Liver (tissue), 9 donors: Measurements from ENCODE around the gene SOX8. TPM values are rescaled to one million over a fixed set of nuclear protein-coding genes. Genes with fewer than 3 reads are reported as not detected.

Experiments
- DNase-seq: peaks from one replicate; pipeline ENCODE4 v3.0.0-alpha.2; 2017; ENCODE audit warnings: low spot score
- H3K27ac ChIP-seq, 2 donors: one replicate each; pipeline ENCODE4 v1.7.0; 2013; ENCODE audit warnings: inconsistent platforms in 2 of 2, low read length in 2 of 2, control low read depth in 1 of 2, low read depth in 1 of 2, mild to moderate bottlenecking in 1 of 2
- H3K27me3 ChIP-seq, 4 donors: one replicate each; pipeline versions ENCODE4 v1.6.1 to v1.7.0; 2013; ENCODE audit warnings: low read length in 3 of 4, inconsistent platforms in 1 of 4, mild to moderate bottlenecking in 1 of 4, moderate library complexity in 1 of 4; ENCODE audit not compliant: control insufficient read depth in 4 of 4, insufficient read depth in 4 of 4
- H3K36me3 ChIP-seq, 4 donors: one replicate each; pipeline versions ENCODE4 v1.6.1 to v1.7.0; 2013; ENCODE audit warnings: low read length in 3 of 4, mild to moderate bottlenecking in 3 of 4, low read depth in 1 of 4, moderate library complexity in 1 of 4; ENCODE audit not compliant: control insufficient read depth in 4 of 4, insufficient read depth in 3 of 4
- H3K4me1 ChIP-seq, 4 donors: one replicate each; pipeline versions ENCODE4 v1.6.1 to v1.7.0; 2013; ENCODE audit warnings: low read length in 3 of 4, mild to moderate bottlenecking in 3 of 4, moderate library complexity in 1 of 4; ENCODE audit not compliant: control insufficient read depth in 4 of 4, insufficient read depth in 4 of 4
- H3K4me3 ChIP-seq, 3 donors: one replicate each; pipeline versions ENCODE4 v1.6.1 to v1.7.0; 2013; ENCODE audit warnings: low read length in 3 of 3, control low read depth in 1 of 3, low read depth in 1 of 3, mild to moderate bottlenecking in 1 of 3
- H3K9ac ChIP-seq, 2 donors: one replicate each; pipeline ENCODE4 v1.7.0; 2013; ENCODE audit warnings: low read length in 2 of 2, mild to moderate bottlenecking in 2 of 2, moderate library complexity in 2 of 2, control low read depth in 1 of 2, low read depth in 1 of 2
- H3K9me3 ChIP-seq, 4 donors: one replicate each; pipeline versions ENCODE4 v1.6.1 to v1.7.0; 2013; ENCODE audit warnings: low read length in 3 of 4; ENCODE audit not compliant: control insufficient read depth in 4 of 4
- EGR1 ChIP-seq, 2 donors: IDR thresholded peaks; 2 replicates each; pipeline ENCODE4 v1.6.1; 2016 to 2018; ENCODE audit warnings: antibody characterized with exemption in 2 of 2, low read depth in 2 of 2
- FOXA1 ChIP-seq: IDR thresholded peaks from 2 replicates; pipeline ENCODE4 v1.6.1; 2016; ENCODE audit warnings: antibody characterized with exemption
- FOXA2 ChIP-seq: IDR thresholded peaks from 2 replicates; pipeline ENCODE4 v1.6.1; 2016; ENCODE audit warnings: antibody characterized with exemption
- GABPA ChIP-seq, 2 donors: IDR thresholded peaks in 1 of 2; conservative IDR thresholded peaks in 1 of 2; 2 replicates each; pipeline ENCODE4 v1.6.1; 2016; ENCODE audit warnings: antibody characterized with exemption in 2 of 2, mild to moderate bottlenecking in 1 of 2, moderate library complexity in 1 of 2
- JUND ChIP-seq, 2 donors: IDR thresholded peaks; 2 replicates each; pipeline ENCODE4 v1.6.1; 2016; ENCODE audit warnings: antibody characterized with exemption in 2 of 2
- RAD21 ChIP-seq, 2 donors: IDR thresholded peaks; 2 replicates each; pipeline ENCODE4 v1.6.1; 2016; ENCODE audit warnings: antibody characterized with exemption in 2 of 2, mild to moderate bottlenecking in 2 of 2
- RXRA ChIP-seq, 2 donors: IDR thresholded peaks; 2 replicates each; pipeline ENCODE4 v1.6.1; 2017 to 2018; ENCODE audit warnings: antibody characterized with exemption in 2 of 2, mild to moderate bottlenecking in 1 of 2
- SP1 ChIP-seq: IDR thresholded peaks from 2 replicates; pipeline ENCODE4 v1.6.1; 2018; ENCODE audit warnings: antibody characterized with exemption, mild to moderate bottlenecking
- TAF1 ChIP-seq: conservative IDR thresholded peaks from 2 replicates; pipeline ENCODE4 v1.6.1; 2016; ENCODE audit warnings: antibody characterized with exemption, mild to moderate bottlenecking
- YY1 ChIP-seq: IDR thresholded peaks from 2 replicates; pipeline ENCODE4 v1.6.1; 2016; ENCODE audit warnings: antibody characterized with exemption, mild to moderate bottlenecking
- WGBS: extraction: QIAGEN DNeasy Blood & Tissue Kit; methylation state at CpG from one replicate; pipeline ENCODE4 v1.1.7; 2013; 5-methylcytosine and 5-hydroxymethylcytosine counted together
- polyA plus RNA-seq, 2 donors: library from polyadenylated mRNA; stranded (reverse) in 1 of 2; unstranded in 1 of 2; fragments of 200-250 nt in 1 of 2; fragments of >200 nt in 1 of 2; fragmentation: Nextera tagmentation in 1 of 2; extraction: Ambion mirVana in 1 of 2; gene quantifications; one replicate each; pipeline versions ENCODE4 v1.2.1 to v1.2.3, GENCODE V29; 2013 to 2015
- total RNA-seq, 2 donors: library from RNA; depleted of rRNA; stranded (reverse); fragments of >200 nt; gene quantifications; one replicate each; pipeline ENCODE4 v1.2.3, GENCODE V29; 2014
- TF ChIP-seq, protein P1 (sequence below): IDR thresholded peaks from 2 replicates; pipeline ENCODE4 v1.6.1; 2016; ENCODE audit warnings: antibody characterized with exemption
- donor health status: healthy.
- donor health status: healthy.
- donor health status: healthy.
- donor health status: healthy.
- donor health status: healthy.

The SOX8 gene
- total and polyA plus RNA-seq, 4 donors = 0.05 to 0.33 (median 0.17) TPM; not detected in 1

DNA sequence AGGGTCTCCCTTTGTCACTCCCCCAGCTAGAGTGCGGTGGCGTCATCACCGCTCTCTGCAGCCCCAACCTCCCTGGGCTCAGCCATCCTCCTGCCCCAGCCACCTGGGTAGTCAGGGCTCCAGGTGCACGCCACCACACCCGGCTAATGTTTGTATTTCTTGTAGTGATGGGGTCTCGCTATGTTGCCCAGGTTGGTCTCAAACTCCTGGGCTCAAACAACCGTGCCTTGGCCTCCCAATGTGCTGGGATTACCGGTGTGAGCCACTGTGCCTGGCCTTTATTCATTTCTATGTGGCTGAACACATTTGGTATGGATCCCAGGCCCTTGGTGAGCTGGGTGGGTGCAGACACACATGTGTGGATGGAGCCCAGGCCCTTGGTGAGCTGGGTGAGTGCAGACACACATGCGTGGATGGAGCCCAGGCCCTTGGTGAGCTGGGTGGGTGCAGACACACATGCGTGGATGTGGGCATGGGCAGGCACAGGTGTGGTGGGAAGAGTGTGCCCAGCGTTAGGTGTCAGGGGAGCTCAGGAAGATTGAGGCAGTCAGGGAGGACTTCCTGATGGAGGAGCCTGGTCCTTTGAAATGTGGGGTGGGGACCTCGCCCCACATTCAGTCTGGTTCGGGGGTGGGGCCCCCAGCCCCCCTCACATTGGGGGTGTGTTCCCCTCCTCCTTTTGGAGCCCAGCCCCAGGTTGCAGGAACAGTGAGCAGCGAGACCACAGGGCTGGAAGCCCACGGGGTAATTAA, 37.1 kb downstream of the SOX8 start:
- no peaks in the 10 kb centered on the region for H3K27me3 ChIP-seq
- no peaks in the 10 kb centered on the region for H3K9me3 ChIP-seq
- no peak overlapping the region for H3K4me3 ChIP-seq
- no peak overlapping the region for H3K9ac ChIP-seq
- TF ChIP-seq EGR1 (IDR thresholded peaks at IDR 0.05; ENCODE audit: low read depth in 2 of 2) = no peak
- H3K27ac ChIP-seq = no peak overlapping the region
- no peaks in the 10 kb centered on the region for H3K4me1 ChIP-seq
- WGBS = 75% methylated on average over 15 of the region's 15 CpGs
- DNase-seq = no peak
- no peaks in the 10 kb centered on the region for H3K36me3 ChIP-seq

DNA sequence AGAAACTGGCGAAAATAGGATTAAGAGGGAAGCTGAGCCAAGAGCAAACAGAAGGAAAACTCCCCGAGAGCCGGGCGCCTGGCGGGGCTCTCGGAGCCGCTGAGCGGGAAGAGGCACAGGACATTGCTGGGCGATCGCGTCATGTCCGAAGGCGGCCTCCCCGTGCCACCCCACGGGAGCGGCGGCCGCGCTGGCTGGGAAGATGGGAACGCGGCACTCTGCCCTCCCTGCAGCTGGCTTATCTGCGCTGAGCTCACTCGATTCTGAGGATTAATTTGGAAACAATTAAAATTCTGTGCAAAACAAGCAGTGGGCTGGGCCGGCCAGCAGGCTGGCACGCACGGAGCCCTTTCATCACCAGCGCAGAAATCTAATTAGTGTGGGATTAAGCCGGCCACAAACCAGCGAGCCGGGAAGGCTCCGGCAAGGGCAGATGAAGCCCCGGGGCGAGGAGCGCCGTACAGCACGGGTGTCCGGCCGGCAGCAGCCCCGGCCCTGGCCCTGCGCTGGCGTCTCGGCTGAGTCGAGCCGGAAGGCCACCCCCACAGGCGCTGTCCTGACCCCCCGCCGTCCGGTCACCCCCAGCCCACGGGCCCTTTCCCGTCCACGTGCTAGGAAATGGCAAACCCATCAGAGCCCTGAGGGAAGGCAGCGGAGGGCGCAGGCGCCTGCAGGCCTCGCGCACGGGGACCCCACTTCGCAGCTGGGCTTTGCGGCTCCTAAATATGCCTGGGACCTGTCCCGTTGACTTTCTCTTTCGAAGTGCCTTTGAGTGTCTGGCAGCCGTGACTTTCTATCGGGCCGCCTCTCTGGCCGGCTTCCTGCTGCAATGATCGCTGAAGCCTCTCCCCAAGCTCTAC, 37.9 kb downstream of the SOX8 start:
- H3K27me3 ChIP-seq = peaks cover 0 to 4% (median 0%) of the 10 kb centered on the region in 4 donors
- WGBS = 55% methylated on average over 66 of the region's 66 CpGs
- H3K36me3 ChIP-seq = no peaks in the 10 kb centered on the region
- H3K4me1 ChIP-seq = no peaks in the 10 kb centered on the region
- no peak overlapping the region for H3K9ac ChIP-seq
- no peak for DNase-seq
- no peaks in the 10 kb centered on the region for H3K9me3 ChIP-seq
- no peak overlapping the region for H3K4me3 ChIP-seq
- H3K27ac ChIP-seq = peak overlapping the region in 1 of 2 donors; percentile 20
- TF ChIP-seq EGR1 (IDR thresholded peaks at IDR 0.05; ENCODE audit: low read depth in 2 of 2) (no peak), JUND (IDR thresholded peaks at IDR 0.05) (no peak), FOXA2 (no peak), RAD21 (IDR thresholded peaks at IDR 0.05) (no peak), TAF1 (no peak), FOXA1 (no peak)

DNA sequence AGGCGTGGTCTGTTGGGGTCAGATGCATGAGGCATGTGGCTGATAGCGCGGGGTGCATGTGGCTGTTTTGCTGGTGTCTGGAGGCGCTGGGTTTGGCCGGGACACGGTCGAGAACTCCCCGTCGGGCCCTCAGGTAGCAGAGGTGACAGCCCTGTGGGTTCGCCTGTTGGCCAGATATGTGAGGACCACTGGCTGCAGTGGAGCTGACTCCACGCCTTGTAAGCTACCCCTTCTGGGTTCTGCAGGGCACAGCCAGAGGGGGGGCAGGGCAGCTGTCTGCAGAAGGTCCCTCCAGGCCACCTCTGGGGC, 38.5 kb downstream of the SOX8 start:
- Histone ChIP-seq H3K9me3 (no peaks in the 10 kb centered on the region), H3K27ac (no peak overlapping the region), H3K9ac (no peak overlapping the region), H3K4me3 (no peak overlapping the region), H3K27me3 (peaks cover 0 to 5% (median 0%) of the 10 kb centered on the region in 4 donors), H3K36me3 (no peaks in the 10 kb centered on the region), H3K4me1 (no peaks in the 10 kb centered on the region)
- 71% methylated on average over 11 of the region's 11 CpGs for WGBS
- TF ChIP-seq EGR1 (IDR thresholded peaks at IDR 0.05; ENCODE audit: low read depth in 2 of 2) (no peak), GABPA (IDR thresholded peaks at IDR 0.05 in 1 of 2, conservative IDR thresholded peaks at IDR 0.05 in 1 of 2) (no peak), JUND (IDR thresholded peaks at IDR 0.05) (no peak), YY1 (no peak), RAD21 (IDR thresholded peaks at IDR 0.05) (no peak), SP1 (no peak), RXRA (IDR thresholded peaks at IDR 0.05) (no peak), TAF1 (no peak)
- TF ChIP-seq, protein P1, sequence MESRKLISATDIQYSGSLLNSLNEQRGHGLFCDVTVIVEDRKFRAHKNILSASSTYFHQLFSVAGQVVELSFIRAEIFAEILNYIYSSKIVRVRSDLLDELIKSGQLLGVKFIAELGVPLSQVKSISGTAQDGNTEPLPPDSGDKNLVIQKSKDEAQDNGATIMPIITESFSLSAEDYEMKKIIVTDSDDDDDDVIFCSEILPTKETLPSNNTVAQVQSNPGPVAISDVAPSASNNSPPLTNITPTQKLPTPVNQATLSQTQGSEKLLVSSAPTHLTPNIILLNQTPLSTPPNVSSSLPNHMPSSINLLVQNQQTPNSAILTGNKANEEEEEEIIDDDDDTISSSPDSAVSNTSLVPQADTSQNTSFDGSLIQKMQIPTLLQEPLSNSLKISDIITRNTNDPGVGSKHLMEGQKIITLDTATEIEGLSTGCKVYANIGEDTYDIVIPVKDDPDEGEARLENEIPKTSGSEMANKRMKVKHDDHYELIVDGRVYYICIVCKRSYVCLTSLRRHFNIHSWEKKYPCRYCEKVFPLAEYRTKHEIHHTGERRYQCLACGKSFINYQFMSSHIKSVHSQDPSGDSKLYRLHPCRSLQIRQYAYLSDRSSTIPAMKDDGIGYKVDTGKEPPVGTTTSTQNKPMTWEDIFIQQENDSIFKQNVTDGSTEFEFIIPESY = no peak
- DNase-seq = no peak
